Breast epithelium (tissue), 3 donors: Measurements from ENCODE around the gene INAFM2.
A peak's percentile ranks its signal among the peaks of the same experiment; 100 is the strongest.

Source experiments
- POLR2A ChIP-seq: fragments of 450-650 bp; IDR thresholded peaks from one replicate; pipeline ENCODE4 v1.6.1; 2016; ENCODE audit warnings: antibody characterized with exemption, mild to moderate bottlenecking, moderate library complexity
- POLR2AphosphoS5 ChIP-seq, 3 donors: sonication (generic); formaldehyde crosslinking; IDR thresholded peaks; one replicate each; pipeline ENCODE4 v1.6.1; 2017; ENCODE audit warnings: antibody characterized with exemption in 3 of 3
- TF ChIP-seq, protein P1 (sequence below), 3 donors: fragments of 450-650 bp; IDR thresholded peaks; one replicate each; pipeline ENCODE4 v1.5.1; 2016 to 2017; ENCODE audit warnings: antibody characterized with exemption in 3 of 3, mild to moderate bottlenecking in 3 of 3, moderate library complexity in 3 of 3

DNA sequence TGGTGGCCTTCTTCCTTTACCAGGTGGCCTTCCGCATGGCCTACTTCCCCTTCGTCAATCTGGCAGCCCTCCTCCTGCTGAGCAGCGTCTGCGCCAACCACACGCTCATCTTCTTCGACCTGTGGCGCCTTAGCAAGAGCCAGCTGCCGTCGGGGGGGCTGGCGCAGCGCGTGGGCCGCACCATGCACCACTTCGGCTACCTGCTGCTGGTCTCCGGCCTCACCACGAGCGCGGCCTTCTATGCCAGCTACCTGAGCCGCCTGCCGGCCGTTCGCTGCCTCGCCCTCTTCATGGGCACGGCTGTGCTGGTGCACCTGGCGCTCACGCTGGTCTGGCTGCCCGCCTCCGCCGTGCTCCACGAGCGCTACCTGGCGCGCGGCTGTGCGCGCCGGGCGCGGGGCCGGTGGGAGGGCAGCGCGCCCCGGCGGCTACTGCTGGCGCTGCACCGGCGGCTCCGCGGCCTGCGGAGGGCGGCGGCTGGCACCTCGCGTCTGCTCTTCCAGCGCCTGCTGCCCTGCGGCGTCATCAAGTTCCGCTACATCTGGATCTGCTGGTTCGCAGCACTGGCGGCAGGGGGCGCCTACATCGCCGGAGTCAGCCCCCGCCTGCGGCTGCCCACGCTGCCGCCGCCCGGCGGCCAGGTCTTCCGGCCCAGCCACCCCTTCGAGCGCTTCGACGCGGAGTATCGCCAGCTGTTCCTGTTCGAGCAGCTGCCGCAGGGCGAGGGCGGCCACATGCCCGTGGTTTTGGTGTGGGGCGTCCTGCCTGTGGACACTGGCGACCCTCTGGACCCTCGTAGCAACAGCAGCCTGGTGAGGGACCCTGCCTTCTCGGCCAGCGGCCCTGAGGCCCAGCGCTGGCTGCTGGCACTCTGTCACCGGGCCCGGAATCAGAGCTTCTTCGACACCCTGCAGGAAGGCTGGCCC lies 44.5 kb downstream of the INAFM2 start:
- TF ChIP-seq, protein P1, sequence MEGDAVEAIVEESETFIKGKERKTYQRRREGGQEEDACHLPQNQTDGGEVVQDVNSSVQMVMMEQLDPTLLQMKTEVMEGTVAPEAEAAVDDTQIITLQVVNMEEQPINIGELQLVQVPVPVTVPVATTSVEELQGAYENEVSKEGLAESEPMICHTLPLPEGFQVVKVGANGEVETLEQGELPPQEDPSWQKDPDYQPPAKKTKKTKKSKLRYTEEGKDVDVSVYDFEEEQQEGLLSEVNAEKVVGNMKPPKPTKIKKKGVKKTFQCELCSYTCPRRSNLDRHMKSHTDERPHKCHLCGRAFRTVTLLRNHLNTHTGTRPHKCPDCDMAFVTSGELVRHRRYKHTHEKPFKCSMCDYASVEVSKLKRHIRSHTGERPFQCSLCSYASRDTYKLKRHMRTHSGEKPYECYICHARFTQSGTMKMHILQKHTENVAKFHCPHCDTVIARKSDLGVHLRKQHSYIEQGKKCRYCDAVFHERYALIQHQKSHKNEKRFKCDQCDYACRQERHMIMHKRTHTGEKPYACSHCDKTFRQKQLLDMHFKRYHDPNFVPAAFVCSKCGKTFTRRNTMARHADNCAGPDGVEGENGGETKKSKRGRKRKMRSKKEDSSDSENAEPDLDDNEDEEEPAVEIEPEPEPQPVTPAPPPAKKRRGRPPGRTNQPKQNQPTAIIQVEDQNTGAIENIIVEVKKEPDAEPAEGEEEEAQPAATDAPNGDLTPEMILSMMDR (IDR thresholded peaks at IDR 0.05), result peak; percentile 46 to 95 (median 47)
- TF ChIP-seq POLR2AphosphoS5 (IDR thresholded peaks at IDR 0.05) (peak in 1 of 3 donors; percentile 14), POLR2A (no peak)
